GM23338 (cell line): ENCODE measurements around the gene SMTNL2. TPM values are rescaled to one million over a fixed set of nuclear protein-coding genes. Genes with fewer than 3 reads are reported as not detected.

Source experiments
- ATAC-seq: fragments of 200-7000 bp; cut with Tn5 transposase; 3 replicates; pipeline ENCODE4 v1.9.1; 2020
- DNase-seq: peaks from one replicate; pipeline ENCODE4 v3.0.0-alpha.2; 2015; ENCODE audit warnings: low spot score
- H2AFZ ChIP-seq: fragments of 200-600 bp; sonication (generic); 2 replicates; pipeline ENCODE4 v1.8.0; 2016; ENCODE audit warnings: antibody characterized with exemption, mild to moderate bottlenecking, moderate library complexity
- H3F3A ChIP-seq: fragments of 200-600 bp; sonication (generic); replicated peaks from 2 replicates; pipeline ENCODE4 v1.8.0; 2017; ENCODE audit warnings: antibody characterized with exemption, mixed run types, low read depth
- H3K27ac ChIP-seq: fragments of 200-600 bp; sonication (generic); 2 replicates; pipeline ENCODE4 v1.6.1; 2016; ENCODE audit warnings: low read depth
- H3K27me3 ChIP-seq: fragments of 200-600 bp; sonication (generic); 2 replicates; pipeline ENCODE4 v1.8.0; 2016; ENCODE audit warnings: mild to moderate bottlenecking, mixed run types, moderate library complexity; ENCODE audit not compliant: insufficient read depth
- H3K36me3 ChIP-seq: fragments of 200-600 bp; sonication (generic); 2 replicates; pipeline ENCODE4 v1.8.0; 2016; ENCODE audit warnings: mild to moderate bottlenecking; ENCODE audit not compliant: insufficient read depth
- H3K4me1 ChIP-seq: fragments of 200-600 bp; sonication (generic); 2 replicates; pipeline ENCODE4 v1.8.0; 2016; ENCODE audit warnings: mild to moderate bottlenecking, moderate library complexity; ENCODE audit not compliant: insufficient read depth
- H3K4me2 ChIP-seq: fragments of 200-600 bp; sonication (generic); 2 replicates; pipeline ENCODE4 v1.7.1; 2017; ENCODE audit warnings: mixed run types
- H3K4me3 ChIP-seq: fragments of 200-600 bp; sonication (generic); 2 replicates; pipeline ENCODE4 v1.6.1; 2016; ENCODE audit warnings: mixed run types
- H3K79me2 ChIP-seq: fragments of 200-600 bp; sonication (generic); replicated peaks from 2 replicates; pipeline ENCODE4 v1.8.0; 2017; ENCODE audit warnings: mild to moderate bottlenecking; ENCODE audit not compliant: insufficient read depth
- H3K9me2 ChIP-seq: fragments of 200-600 bp; sonication (generic); 2 replicates; pipeline ENCODE4 v1.8.0; 2017; ENCODE audit not compliant: insufficient read depth
- H4K20me1 ChIP-seq: fragments of 200-600 bp; sonication (generic); replicated peaks from 2 replicates; pipeline ENCODE4 v1.8.0; 2017; ENCODE audit warnings: mild to moderate bottlenecking; ENCODE audit not compliant: insufficient read depth
- H3K27ac Mint-ChIP-seq: 2 replicates; pipeline ENCODE4 v1.8.0; 2020; ENCODE audit warnings: inconsistent platforms, mild to moderate bottlenecking, moderate library complexity, mixed read lengths
- H3K27me3 Mint-ChIP-seq: 3 replicates; pipeline ENCODE4 v1.8.0; 2022; ENCODE audit warnings: low read depth, mild to moderate bottlenecking, moderate library complexity, mixed read lengths, inconsistent platforms; ENCODE audit not compliant: insufficient read depth, poor library complexity
- H3K36me3 Mint-ChIP-seq: 3 replicates; pipeline ENCODE4 v1.8.0; 2021; ENCODE audit warnings: low read depth, mild to moderate bottlenecking, inconsistent platforms, moderate library complexity, mixed read lengths
- H3K4me1 Mint-ChIP-seq: 3 replicates; pipeline ENCODE4 v1.8.0; 2020; ENCODE audit warnings: mild to moderate bottlenecking, inconsistent platforms, mixed read lengths
- H3K4me3 Mint-ChIP-seq: 3 replicates; pipeline ENCODE4 v1.8.0; 2021; ENCODE audit warnings: moderate library complexity, mild to moderate bottlenecking, inconsistent platforms, mixed read lengths
- H3K9me3 Mint-ChIP-seq: 3 replicates; pipeline ENCODE4 v1.8.0; 2020; ENCODE audit warnings: moderate library complexity, mild to moderate bottlenecking, inconsistent platforms, mixed read lengths
- CREB1 ChIP-seq: fragments of 250-450 bp; sonication (Bioruptor Pico); IDR thresholded peaks from 2 replicates; pipeline ENCODE4 v1.5.0; 2020; ENCODE audit warnings: low read depth, mild to moderate bottlenecking, moderate library complexity
- EZH2phosphoT487 ChIP-seq: fragments of 200-600 bp; sonication (generic); IDR thresholded peaks from one replicate; pipeline ENCODE4 v1.8.1; 2018; ENCODE audit warnings: antibody characterized with exemption; ENCODE audit not compliant: unreplicated experiment
- polyA plus RNA-seq: library from polyadenylated mRNA; unstranded; fragments of >200 nt; fragmentation: Nextera tagmentation; extraction: Ambion mirVana; gene quantifications from 2 replicates; pipeline ENCODE4 v1.2.1, GENCODE V29; 2016
- total RNA-seq: library from RNA; depleted of rRNA; stranded (reverse); fragments of >200 nt; shearing (Covaris generic); gene quantifications from 2 replicates; pipeline ENCODE4 v1.2.3, GENCODE V29; 2014
- TF ChIP-seq, protein P1 (sequence below): IDR thresholded peaks from one replicate; pipeline ENCODE4 v1.6.1; 2018; ENCODE audit warnings: antibody characterized with exemption; ENCODE audit not compliant: unreplicated experiment
- TF ChIP-seq, protein P2 (sequence below): IDR thresholded peaks from 2 replicates; pipeline ENCODE4 v1.6.1; 2016; ENCODE audit warnings: antibody characterized with exemption
- TF ChIP-seq, protein P3 (sequence below), 2 experiments: fragments of 200-600 bp in 1 of 2; sonication (generic) in 1 of 2; conservative IDR thresholded peaks; 2 replicates each; pipeline versions ENCODE4 v1.5.1 to v1.6.1; 2016 to 2017; ENCODE audit warnings: antibody characterized with exemption in 2 of 2, low read depth in 2 of 2, mild to moderate bottlenecking in 2 of 2, moderate library complexity in 1 of 2

SMTNL2 gene
- total and polyA plus RNA-seq, 2 experiments from 2014 or later, result 1.3 to 4.3 TPM

DNA sequence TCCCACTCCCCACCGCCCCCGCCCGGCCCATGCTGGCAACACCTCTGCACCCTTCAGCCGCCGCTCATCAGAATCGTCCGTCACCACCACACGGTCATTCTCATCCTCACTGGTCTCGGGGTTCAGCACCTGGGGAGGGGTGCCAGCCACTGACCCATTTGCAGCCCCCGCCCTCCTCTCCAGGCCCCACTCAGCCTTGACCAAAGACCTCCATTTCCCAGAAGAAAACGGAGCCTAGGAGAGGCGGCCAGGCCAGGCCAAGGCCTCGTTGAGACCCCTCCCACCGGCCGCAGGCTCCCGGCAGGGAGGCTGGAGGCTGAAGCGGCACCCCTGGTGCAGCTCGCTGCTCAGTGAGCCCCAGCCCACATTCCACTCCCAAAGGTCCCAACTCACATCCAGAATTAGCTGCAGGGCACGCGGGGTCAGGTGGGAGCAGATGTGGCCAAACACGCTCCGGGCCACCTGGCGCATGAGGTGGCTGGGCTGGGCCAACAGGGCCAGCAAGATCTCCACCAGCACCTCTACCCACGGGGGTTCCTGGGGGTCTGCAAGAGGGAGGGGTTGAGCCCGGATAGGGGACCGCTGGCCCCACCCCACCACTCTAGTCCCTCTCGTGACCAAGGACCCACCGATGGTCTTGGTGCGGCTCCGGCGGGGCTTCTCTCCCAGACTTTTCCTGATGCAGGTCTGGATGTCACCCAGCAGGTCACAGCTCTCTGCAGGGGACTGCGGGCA lies 38.9 kb upstream of the SMTNL2 start (continued):
- TF ChIP-seq, protein P1, sequence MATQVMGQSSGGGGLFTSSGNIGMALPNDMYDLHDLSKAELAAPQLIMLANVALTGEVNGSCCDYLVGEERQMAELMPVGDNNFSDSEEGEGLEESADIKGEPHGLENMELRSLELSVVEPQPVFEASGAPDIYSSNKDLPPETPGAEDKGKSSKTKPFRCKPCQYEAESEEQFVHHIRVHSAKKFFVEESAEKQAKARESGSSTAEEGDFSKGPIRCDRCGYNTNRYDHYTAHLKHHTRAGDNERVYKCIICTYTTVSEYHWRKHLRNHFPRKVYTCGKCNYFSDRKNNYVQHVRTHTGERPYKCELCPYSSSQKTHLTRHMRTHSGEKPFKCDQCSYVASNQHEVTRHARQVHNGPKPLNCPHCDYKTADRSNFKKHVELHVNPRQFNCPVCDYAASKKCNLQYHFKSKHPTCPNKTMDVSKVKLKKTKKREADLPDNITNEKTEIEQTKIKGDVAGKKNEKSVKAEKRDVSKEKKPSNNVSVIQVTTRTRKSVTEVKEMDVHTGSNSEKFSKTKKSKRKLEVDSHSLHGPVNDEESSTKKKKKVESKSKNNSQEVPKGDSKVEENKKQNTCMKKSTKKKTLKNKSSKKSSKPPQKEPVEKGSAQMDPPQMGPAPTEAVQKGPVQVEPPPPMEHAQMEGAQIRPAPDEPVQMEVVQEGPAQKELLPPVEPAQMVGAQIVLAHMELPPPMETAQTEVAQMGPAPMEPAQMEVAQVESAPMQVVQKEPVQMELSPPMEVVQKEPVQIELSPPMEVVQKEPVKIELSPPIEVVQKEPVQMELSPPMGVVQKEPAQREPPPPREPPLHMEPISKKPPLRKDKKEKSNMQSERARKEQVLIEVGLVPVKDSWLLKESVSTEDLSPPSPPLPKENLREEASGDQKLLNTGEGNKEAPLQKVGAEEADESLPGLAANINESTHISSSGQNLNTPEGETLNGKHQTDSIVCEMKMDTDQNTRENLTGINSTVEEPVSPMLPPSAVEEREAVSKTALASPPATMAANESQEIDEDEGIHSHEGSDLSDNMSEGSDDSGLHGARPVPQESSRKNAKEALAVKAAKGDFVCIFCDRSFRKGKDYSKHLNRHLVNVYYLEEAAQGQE, result no peak
- TF ChIP-seq EZH2phosphoT487 (no peak), CREB1 (CRISPR knock-in tag) (no peak)
- TF ChIP-seq, protein P2, sequence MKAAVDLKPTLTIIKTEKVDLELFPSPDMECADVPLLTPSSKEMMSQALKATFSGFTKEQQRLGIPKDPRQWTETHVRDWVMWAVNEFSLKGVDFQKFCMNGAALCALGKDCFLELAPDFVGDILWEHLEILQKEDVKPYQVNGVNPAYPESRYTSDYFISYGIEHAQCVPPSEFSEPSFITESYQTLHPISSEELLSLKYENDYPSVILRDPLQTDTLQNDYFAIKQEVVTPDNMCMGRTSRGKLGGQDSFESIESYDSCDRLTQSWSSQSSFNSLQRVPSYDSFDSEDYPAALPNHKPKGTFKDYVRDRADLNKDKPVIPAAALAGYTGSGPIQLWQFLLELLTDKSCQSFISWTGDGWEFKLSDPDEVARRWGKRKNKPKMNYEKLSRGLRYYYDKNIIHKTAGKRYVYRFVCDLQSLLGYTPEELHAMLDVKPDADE, result no peak
- TF ChIP-seq, protein P3, sequence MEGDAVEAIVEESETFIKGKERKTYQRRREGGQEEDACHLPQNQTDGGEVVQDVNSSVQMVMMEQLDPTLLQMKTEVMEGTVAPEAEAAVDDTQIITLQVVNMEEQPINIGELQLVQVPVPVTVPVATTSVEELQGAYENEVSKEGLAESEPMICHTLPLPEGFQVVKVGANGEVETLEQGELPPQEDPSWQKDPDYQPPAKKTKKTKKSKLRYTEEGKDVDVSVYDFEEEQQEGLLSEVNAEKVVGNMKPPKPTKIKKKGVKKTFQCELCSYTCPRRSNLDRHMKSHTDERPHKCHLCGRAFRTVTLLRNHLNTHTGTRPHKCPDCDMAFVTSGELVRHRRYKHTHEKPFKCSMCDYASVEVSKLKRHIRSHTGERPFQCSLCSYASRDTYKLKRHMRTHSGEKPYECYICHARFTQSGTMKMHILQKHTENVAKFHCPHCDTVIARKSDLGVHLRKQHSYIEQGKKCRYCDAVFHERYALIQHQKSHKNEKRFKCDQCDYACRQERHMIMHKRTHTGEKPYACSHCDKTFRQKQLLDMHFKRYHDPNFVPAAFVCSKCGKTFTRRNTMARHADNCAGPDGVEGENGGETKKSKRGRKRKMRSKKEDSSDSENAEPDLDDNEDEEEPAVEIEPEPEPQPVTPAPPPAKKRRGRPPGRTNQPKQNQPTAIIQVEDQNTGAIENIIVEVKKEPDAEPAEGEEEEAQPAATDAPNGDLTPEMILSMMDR (conservative IDR thresholded peaks at IDR 0.05; ENCODE audit: low read depth in 2 of 2), result no peak

DNA sequence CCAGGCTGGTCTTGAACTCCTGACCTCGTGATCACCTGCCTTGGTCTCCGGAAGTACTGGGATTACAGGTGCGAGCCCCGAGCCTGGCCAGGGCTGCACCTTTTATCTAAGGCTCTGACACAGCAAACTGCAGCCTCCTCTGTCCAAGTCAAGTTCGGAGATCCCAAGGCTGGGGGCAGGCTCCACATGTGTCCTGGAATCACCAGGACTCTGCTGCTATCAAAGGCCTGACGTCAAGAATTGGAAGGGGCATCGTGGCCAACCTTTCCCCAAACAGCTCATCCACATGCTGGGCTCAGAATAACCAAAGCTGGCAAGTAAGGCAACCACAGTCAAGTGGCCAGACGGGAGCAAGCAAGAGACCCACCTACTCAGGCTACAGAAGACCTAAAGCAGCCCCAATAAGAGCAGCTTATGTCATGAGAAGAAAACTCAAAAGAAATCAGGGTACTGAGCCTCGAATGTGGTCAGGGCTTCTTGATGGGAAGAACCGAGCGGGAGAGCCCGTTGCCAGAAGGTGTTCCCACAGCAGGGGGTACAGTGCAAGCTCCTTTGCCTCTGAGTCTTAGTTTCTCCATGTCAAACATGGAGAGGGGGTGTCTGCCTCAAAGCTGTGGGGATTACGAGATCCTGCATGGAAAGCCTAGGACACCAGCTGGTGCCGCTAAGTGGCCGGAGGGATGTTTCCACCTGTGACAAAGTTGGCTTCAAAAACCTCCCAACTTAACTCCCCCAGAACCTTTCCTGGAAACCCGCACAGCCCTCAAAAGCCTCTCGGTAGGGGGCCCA lies 37.0 kb upstream of the SMTNL2 start:
- H3K27ac Mint-ChIP-seq, result no peak overlapping the region
- Histone ChIP-seq H2AFZ (no peak overlapping the region), H4K20me1 (peaks cover 27% of the 10 kb centered on the region), H3K9me2 (no peaks in the 10 kb centered on the region), H3K4me1 (no peaks in the 10 kb centered on the region), H3K4me2 (no peak overlapping the region), H3F3A (peaks cover 2% of the 10 kb centered on the region; the same call in 1 of the 2 replicates), H3K36me3 (peaks cover 16% of the 10 kb centered on the region), H3K79me2 (no peaks in the 10 kb centered on the region), H3K27ac (no peak overlapping the region), H3K27me3 (no peaks in the 10 kb centered on the region), H3K4me3 (no peak overlapping the region)
- H3K27me3 Mint-ChIP-seq, result peaks cover 11% of the 10 kb centered on the region
- H3K4me1 Mint-ChIP-seq, result 0 out of 3 replicates have a peak, but pooled peaks cover 3% of the 10 kb centered on the region
- H3K4me3 Mint-ChIP-seq, result no peak overlapping the region
- H3K9me3 Mint-ChIP-seq, result no peaks in the 10 kb centered on the region
- ATAC-seq, result no peak
- no peak for DNase-seq
- peaks cover 86% of the 10 kb centered on the region for H3K36me3 Mint-ChIP-seq
- TF ChIP-seq, protein P1, result no peak
- TF ChIP-seq, protein P2, result no peak
- TF ChIP-seq, protein P3 (conservative IDR thresholded peaks at IDR 0.05; ENCODE audit: low read depth in 2 of 2), result no peak
